GM12864 (cell line): ENCODE measurements around the gene TCERG1L.
"Not testable (repeated sequence)": the region's sequence is repeated elsewhere in the genome, so short reads cannot be mapped to it uniquely, and the experiment has no call there.

Experiments
- DNase-seq: peaks from one replicate; pipeline ENCODE4 v3.0.0-alpha.2; 2011; ENCODE audit warnings: low read depth
- H3K4me3 ChIP-seq: 2 replicates; pipeline ENCODE4 v1.5.1; 2011; ENCODE audit warnings: mild to moderate bottlenecking, low read depth, low read length, control low read depth
- TF ChIP-seq, protein P1 (sequence below): IDR thresholded peaks from 2 replicates; pipeline ENCODE4 v1.5.1; 2011; ENCODE audit warnings: low read depth, mild to moderate bottlenecking, moderate library complexity, low read length, control low read depth, inconsistent platforms; ENCODE audit errors: missing control alignments

TCERG1L gene

DNA sequence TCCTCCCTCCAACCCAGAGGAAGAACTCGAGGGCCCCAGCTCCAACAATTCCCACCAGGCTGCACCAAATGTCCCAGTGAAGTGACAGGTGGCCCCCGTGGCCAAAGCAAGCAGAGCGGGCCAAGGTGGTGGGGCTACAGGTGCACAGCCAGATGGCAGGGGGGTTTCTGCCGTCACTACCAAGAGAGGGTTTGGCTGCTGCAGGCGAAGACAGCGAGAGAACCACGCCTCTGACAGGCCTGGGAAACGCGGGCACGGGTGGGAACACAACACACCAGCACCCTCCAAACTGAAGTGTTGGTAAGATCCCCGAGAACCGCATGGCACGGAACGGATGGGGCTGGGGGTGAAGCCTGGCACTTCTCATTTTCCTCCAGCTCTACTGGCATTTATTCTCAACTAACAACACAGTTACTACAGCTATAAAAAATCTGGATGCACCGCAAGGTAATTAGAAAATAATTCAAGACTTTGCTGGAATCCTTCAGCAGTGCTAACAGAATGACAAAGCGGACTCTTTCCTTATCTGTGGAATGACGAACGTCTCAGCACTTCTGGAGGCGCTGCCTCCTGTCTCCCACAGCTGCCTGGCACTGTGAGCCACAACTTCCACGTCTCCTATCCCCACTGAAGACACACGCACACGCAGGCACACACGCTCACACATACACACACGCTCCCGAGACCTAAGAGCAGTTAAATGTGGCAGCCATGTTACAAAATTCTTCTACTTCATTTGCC, 167.9 kb downstream of the TCERG1L start:
- TF ChIP-seq, protein P1, sequence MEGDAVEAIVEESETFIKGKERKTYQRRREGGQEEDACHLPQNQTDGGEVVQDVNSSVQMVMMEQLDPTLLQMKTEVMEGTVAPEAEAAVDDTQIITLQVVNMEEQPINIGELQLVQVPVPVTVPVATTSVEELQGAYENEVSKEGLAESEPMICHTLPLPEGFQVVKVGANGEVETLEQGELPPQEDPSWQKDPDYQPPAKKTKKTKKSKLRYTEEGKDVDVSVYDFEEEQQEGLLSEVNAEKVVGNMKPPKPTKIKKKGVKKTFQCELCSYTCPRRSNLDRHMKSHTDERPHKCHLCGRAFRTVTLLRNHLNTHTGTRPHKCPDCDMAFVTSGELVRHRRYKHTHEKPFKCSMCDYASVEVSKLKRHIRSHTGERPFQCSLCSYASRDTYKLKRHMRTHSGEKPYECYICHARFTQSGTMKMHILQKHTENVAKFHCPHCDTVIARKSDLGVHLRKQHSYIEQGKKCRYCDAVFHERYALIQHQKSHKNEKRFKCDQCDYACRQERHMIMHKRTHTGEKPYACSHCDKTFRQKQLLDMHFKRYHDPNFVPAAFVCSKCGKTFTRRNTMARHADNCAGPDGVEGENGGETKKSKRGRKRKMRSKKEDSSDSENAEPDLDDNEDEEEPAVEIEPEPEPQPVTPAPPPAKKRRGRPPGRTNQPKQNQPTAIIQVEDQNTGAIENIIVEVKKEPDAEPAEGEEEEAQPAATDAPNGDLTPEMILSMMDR = no peak
- H3K4me3 ChIP-seq = no peak overlapping the region
- no peak for DNase-seq

DNA sequence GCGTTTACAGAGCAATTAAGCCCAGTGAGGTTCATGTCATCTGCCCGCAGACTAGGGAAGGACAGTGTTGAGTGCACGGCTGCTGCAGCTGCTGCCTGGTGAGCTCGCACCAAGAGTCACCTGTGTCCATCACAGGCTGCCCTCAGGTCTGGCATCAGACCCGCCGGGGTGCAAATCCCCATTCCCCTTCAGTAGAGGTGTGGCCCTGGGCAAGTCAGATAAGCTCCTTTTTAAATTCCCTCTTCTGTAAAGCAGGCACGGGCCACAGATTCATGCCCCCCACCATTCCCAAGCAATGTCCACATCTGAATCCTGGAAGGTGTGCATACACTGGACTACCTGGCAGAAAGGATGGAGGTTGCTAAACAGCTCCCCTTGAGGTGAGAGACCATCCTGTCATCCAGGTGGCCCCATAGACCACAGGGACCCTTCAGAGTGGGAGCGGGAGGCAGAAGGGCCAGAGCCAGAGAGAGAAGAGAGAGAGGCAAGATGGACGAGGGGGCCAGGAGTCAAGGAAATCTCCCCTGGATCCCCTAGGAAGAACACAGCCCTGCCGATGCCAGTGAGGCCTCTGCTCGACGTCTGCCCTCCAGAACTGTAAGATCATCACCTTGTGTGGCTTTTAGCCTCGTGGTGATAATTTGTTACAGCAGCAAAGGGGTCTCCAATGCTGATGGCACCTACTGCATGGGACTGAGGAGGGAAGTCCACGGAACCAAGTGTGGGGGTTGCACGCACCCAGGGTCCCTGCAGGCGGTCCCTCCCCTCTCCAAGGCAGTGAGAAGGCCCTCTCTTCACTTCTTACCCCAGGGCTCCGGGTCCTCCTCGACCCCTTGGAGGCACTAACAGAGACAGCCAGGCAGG, 168.8 kb downstream of the TCERG1L start:
- DNase-seq = no peak
- no peak overlapping the region for H3K4me3 ChIP-seq
- TF ChIP-seq, protein P1 = no peak

DNA sequence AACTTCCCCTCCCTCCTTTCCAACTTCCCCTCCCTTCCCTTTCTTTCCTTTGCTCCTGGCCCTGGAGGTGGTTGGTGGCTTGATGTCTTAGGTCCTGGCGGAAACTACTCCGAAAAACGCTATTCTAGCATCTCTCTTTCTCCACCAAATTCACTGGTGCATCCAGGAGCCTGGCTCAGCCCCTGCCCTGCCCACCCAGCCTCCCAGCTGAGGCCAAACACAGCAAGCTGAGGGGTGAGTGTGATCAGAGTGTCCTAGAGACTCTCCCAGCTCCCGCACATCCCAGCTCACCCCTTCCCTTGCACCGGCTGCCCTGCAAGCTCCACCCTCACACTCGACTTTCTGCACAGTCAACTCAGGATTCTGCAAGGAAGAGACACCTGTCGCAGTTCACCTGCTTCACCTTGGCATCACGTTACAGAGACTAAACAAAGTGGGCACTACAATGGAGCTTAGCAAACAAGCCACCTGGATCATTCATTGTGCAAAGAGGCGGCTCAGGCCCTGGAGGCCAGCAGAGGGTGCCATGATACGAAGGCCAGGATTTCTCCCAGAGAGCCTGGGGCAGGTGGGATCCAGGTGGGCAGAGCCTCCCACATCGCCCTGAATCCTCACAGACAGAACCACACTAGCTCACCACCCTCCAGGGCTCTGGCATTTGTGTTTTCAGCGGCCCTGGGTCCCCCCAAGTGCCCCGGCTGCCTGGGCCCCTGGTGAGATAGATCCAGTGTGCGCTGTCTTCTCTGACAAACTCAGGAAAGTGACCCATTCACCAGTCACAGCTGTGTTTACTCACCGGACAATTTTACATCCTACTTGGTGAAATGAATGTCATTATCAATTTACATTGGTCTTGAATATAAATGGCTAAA, 169.6 kb downstream of the TCERG1L start:
- TF ChIP-seq, protein P1 = no peak
- no peak overlapping the region for H3K4me3 ChIP-seq
- DNase-seq = no peak

DNA sequence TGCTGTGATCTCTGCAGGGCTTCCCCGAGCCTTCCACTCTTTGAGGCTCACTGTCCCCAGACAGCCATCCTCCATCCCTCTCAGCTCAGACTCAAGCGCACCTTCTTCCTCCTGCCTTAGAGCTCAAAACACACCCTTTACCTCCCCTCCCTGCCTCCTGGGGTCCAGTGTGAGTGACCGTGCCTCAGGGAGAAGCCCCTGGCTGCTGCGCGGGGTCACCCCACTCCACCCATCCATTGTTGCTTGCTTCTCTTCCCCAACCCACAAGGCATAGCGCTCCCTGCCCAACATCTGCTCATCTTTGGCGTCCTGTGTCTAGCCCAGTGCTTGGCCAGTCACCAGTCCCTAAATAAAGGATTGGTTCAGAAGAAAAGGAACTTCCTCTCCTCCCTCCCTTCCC, 170.3 kb downstream of the TCERG1L start:
- DNase-seq = no peak
- TF ChIP-seq, protein P1 = no peak
- no peak overlapping the region for H3K4me3 ChIP-seq

DNA sequence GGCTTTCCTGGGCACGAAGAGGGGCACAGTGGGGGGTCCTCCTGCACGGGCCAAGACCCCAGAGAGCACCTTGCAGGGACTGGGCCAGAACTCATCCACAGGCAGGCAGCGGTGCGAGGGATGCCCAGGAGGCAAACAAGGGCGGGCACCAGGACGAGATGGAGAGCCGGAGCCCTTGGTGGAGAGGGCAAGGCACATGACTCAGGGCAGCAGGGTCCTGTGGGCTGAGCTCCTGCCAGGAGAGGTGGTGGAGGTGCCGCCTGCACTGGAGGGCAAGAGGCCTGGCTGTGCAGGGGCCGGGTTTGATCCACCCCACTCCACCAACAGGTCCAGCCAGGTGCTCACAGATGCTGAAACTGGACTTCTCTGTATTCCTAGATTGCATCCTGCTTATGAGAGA, 170.9 kb downstream of the TCERG1L start:
- DNase-seq = no peak
- TF ChIP-seq, protein P1 = no peak
- no peak overlapping the region for H3K4me3 ChIP-seq

DNA sequence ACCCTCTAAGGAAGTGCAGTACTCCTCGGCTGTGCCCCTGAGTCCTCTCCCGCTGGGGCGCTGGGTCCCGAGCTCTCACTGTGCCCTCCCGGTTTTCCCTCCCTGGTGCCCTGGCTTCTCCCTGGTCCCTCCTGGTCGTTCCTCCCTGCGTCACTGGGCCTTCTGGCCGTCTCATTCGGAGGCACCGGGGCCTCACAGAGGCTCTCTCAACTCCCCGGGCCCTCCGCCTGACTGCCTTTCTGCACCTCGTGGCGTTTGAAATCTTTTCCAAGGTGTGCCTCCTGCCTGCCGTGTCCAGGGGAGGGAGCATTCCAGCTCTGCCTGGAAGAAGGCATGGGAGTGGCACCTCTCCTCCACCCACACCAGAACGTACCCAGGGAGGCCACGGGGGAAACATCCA, 174.3 kb downstream of the TCERG1L start:
- no peak for DNase-seq
- TF ChIP-seq, protein P1 = no peak
- no peak overlapping the region for H3K4me3 ChIP-seq

DNA sequence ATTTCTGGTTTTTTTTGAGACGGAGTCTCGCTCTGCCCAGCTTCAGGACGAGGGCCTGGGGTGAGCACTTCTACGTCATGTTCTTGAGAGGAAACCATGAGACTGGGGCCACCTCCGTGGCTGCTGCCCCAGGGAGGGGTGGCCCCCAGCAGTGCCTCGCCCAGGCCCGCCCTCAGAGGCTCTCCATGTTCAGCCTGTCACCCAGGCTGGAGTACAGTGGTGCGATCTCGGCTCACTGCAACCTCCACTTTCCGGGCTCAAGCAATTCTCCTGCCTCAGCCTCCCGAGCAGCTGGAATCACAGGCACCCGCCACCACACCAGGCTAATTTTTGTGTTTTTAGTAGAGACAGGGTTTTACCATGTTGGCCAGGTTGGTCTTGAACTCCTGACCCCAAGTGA, 175.2 kb downstream of the TCERG1L start:
- not testable (repeated sequence) for DNase-seq, H3K4me3 ChIP-seq
